IPS DF 6.9 (cell line): ENCODE data around the gene TLN1.

Experiments used
- DNase-seq: peaks from one replicate; pipeline ENCODE4 v3.0.0-alpha.2; 2013; ENCODE audit warnings: low read depth, low spot score
- H3K27ac ChIP-seq: one replicate; pipeline ENCODE4 v1.5.1; 2013; ENCODE audit warnings: low read length, control low read depth
- H3K27me3 ChIP-seq: 2 replicates; pipeline ENCODE4 v1.6.1; 2013; ENCODE audit warnings: mild to moderate bottlenecking, low read length; ENCODE audit not compliant: control insufficient read depth, insufficient read depth
- H3K36me3 ChIP-seq: 2 replicates; pipeline ENCODE4 v1.6.1; 2013; ENCODE audit warnings: low read length; ENCODE audit not compliant: control insufficient read depth, insufficient read depth
- H3K4me1 ChIP-seq: 2 replicates; pipeline ENCODE4 v1.6.1; 2013; ENCODE audit warnings: low read length; ENCODE audit not compliant: control insufficient read depth, insufficient read depth
- H3K4me3 ChIP-seq: 2 replicates; pipeline ENCODE4 v1.5.1; 2013; ENCODE audit warnings: mild to moderate bottlenecking, low read length
- H3K9me3 ChIP-seq: 2 replicates; pipeline ENCODE4 v1.6.1; 2013; ENCODE audit warnings: low read length, inconsistent platforms; ENCODE audit not compliant: control insufficient read depth, insufficient read depth
- WGBS: extraction: QIAGEN DNeasy Blood & Tissue Kit; methylation state at CpG from one replicate; pipeline ENCODE4 v1.1.7; 2013; ENCODE audit warnings: mixed read lengths, missing lambda C conversion rate; ENCODE audit not compliant: insufficient read length, insufficient coverage; 5-methylcytosine and 5-hydroxymethylcytosine counted together

Gene TLN1

DNA sequence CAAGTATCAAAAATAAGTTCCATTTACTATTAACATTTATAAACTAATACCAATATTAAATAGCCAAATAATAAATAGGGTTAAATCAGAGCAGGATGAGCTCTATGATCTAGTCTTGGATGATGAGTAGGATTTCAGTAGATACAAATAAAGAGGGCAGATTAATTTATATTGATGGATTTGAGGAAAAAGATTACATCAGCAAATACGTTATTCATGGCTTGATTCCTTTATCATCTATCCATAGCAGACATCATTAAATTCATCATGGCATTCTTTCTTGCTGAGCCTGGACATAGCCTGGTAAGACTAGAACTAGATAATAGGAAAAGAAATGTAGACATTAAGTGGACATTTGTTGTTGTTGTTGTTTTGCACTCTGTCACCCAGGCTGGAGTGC, 35.5 kb upstream of the TLN1 start:
- Histone ChIP-seq H3K27me3 (no peaks in the 10 kb centered on the region), H3K9me3 (no peaks in the 10 kb centered on the region), H3K4me1 (peaks cover 2% of the 10 kb centered on the region; the same call in 1 of the 2 replicates), H3K27ac (no peak overlapping the region), H3K36me3 (no peaks in the 10 kb centered on the region), H3K4me3 (no peak overlapping the region)
- no peak for DNase-seq
- no CpG with 5 or more reads among the region's 1 CpG for WGBS

DNA sequence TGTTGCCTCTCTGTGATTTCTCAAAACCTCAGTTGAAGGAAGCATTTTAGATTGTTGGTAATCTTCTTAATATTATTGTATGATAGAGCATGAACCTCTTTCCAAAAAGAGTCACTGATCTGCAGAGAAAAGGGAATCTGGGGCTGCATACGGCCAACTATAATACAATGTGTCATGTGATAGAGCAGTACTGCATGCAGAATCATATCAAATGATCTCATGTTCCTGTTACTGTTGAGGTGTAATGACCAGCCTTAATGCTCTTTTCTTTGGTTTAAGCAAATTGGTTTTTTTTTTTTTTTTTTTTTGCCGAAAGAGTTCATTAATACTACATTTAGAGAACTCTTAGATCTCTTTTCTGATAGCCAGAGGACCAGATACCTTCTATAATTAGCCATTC, 35.0 kb upstream of the TLN1 start:
- no peak overlapping the region for H3K27ac ChIP-seq
- no peak overlapping the region for H3K4me3 ChIP-seq
- DNase-seq: no peak
- no peaks in the 10 kb centered on the region for H3K9me3 ChIP-seq
- no peaks in the 10 kb centered on the region for H3K36me3 ChIP-seq
- WGBS: no CpG with 5 or more reads among the region's 2 CpGs
- no peaks in the 10 kb centered on the region for H3K27me3 ChIP-seq
- H3K4me1 ChIP-seq: peaks cover 2% of the 10 kb centered on the region; the same call in 1 of the 2 replicates

DNA sequence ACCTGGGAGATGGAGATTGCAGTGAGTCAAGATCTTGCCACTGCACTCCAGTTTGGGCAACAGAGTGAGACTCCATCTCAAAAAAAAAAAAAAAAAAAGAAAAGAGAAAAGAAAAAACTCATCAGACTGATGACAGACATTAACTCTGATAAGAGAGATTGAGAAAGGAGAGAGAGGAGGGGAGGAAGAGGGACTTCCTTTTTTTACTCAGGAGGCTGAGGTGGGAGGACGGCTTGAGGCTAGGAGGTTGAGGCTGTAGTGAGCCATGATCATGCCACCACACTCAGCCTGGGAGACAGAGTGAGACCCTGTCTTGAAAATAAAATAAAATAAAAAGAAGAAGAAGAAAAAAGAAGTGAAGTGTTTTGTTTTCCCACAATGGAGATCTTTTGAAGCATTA, 31.8 kb upstream of the TLN1 start:
- no peaks in the 10 kb centered on the region for H3K27me3 ChIP-seq
- H3K9me3 ChIP-seq: no peaks in the 10 kb centered on the region
- no peak for DNase-seq
- H3K4me1 ChIP-seq: no peaks in the 10 kb centered on the region
- H3K36me3 ChIP-seq: no peaks in the 10 kb centered on the region; the same call in 1 of the 2 replicates
- no peak overlapping the region for H3K27ac ChIP-seq
- no peak overlapping the region for H3K4me3 ChIP-seq
- WGBS: no CpG with 5 or more reads among the region's 1 CpG

DNA sequence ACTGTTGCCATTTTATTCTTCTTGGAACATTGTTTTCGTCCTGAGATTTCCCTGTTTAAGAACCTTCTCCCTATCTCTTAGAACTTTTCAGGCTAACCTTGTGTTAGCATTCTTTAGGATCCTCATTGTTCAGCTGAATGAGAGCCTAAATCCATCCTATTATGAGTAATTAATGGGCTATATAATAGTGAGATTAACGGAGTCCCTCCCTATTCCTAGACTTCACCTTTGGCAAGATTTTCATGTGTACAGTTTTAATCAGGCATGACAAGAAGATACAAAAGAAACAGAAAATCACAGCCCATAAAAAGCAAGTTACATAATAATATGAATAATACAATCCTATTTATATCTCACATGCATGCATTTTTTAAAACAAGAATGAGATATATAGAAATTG, 31.2 kb upstream of the TLN1 start:
- Histone ChIP-seq H3K4me3 (no peak overlapping the region), H3K9me3 (no peaks in the 10 kb centered on the region), H3K4me1 (no peaks in the 10 kb centered on the region), H3K27ac (no peak overlapping the region), H3K27me3 (no peaks in the 10 kb centered on the region), H3K36me3 (no peaks in the 10 kb centered on the region; the same call in 1 of the 2 replicates)
- DNase-seq: no peak
- no CpG with 5 or more reads among the region's 2 CpGs for WGBS

DNA sequence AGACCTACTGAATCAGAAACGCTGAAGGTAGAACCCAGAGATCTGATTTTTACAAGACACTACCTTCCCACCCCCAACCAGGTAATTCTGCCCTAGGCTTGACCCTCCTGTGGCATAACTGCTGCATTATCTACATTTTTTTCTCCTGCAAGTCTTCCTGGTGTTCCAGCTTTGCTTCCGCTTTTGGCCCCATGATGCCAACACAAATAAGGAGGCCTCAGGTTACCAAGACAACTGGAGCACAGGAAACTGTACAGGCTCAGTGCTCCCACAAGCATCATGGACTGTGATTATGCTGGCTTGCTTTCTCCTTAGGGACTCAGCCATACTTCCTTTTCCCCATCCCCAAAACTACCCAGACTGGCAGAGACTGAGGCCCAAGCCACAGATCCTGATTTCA, 28.7 kb upstream of the TLN1 start:
- no peak for DNase-seq
- Histone ChIP-seq H3K9me3 (no peaks in the 10 kb centered on the region), H3K4me3 (no peak overlapping the region), H3K4me1 (no peaks in the 10 kb centered on the region), H3K36me3 (no peaks in the 10 kb centered on the region; the same call in 1 of the 2 replicates), H3K27me3 (no peaks in the 10 kb centered on the region), H3K27ac (no peak overlapping the region)
- no CpG with 5 or more reads among the region's 2 CpGs for WGBS

DNA sequence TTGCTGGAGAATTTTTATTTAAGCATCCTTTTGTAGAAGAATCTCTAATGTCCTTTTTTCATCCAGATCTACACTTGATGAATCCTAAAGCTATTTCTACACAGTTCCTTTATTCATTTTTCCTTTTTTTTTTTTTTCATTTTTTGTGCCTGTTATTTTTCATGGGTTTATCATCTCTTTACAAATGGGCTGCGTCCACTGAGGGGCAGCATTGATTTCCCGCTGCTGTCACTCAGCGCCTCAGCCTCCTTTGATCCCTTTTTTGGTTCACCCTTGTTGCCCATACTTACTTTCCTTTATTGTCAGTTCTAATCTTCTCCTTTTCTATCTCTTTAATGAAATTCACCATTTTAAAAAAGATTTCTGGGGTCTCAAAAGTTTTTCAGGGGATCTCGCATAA, 27.8 kb upstream of the TLN1 start:
- H3K27ac ChIP-seq: no peak overlapping the region
- no peaks in the 10 kb centered on the region for H3K4me1 ChIP-seq
- no CpG with 5 or more reads among the region's 4 CpGs for WGBS
- H3K27me3 ChIP-seq: no peaks in the 10 kb centered on the region
- no peaks in the 10 kb centered on the region for H3K9me3 ChIP-seq
- H3K4me3 ChIP-seq: no peak overlapping the region
- no peak for DNase-seq
- H3K36me3 ChIP-seq: no peaks in the 10 kb centered on the region; the same call in 1 of the 2 replicates

DNA sequence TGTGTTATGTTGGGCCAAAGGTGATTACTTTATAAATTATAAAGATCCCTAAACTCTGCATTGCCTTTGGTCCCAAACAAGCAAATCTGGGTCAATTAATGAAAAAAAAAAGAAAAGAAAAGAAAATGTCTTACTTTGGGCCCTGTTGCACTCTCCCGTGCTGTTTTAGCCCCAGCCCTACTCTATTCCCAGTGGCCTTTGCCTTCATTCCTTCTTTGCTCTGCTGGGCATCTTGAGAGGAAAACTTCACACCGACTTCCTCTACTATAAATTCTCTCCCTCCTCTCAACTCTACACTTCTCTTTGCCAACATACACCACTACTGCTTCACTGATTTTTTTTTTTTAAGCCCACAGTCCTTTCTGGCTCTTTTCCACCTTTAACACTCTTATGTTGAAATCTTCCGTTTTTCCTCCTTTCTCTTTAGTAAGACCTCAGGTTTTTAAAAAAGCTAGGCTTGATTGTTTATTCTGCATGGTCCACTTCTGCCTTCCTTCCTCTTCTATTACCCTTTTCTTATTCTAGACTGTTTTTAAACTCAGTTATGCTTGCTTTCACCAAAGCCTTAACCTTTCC, 26.6 kb upstream of the TLN1 start:
- no peaks in the 10 kb centered on the region; the same call in 1 of the 2 replicates for H3K36me3 ChIP-seq
- WGBS: 100% methylated on average over 1 of the region's 3 CpGs
- no peak overlapping the region for H3K27ac ChIP-seq
- H3K4me1 ChIP-seq: no peaks in the 10 kb centered on the region
- H3K27me3 ChIP-seq: no peaks in the 10 kb centered on the region
- DNase-seq: no peak
- no peaks in the 10 kb centered on the region for H3K9me3 ChIP-seq
- H3K4me3 ChIP-seq: no peak overlapping the region

DNA sequence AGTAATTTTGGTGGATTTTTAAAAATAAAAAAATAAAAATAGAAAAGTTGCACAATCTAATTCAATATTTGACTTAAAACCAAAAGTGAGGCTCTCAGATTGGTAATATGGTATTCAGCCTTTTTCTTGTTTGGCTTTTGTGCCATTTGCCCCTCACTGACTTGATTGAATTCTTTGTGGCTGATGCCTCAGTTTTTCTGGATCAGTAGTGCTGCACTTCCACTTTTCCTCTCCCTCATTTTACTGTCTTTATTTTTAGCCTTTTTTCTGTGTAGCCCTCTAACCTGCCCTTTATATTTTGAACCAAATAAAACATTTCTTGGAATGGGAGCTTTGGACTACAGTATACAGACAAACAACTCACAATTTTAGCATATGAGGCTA, 25.9 kb upstream of the TLN1 start:
- H3K4me3 ChIP-seq: no peak overlapping the region
- DNase-seq: no peak
- H3K4me1 ChIP-seq: no peaks in the 10 kb centered on the region
- H3K36me3 ChIP-seq: no peaks in the 10 kb centered on the region; the same call in 1 of the 2 replicates
- no peaks in the 10 kb centered on the region for H3K9me3 ChIP-seq
- no peaks in the 10 kb centered on the region for H3K27me3 ChIP-seq
- no peak overlapping the region for H3K27ac ChIP-seq

DNA sequence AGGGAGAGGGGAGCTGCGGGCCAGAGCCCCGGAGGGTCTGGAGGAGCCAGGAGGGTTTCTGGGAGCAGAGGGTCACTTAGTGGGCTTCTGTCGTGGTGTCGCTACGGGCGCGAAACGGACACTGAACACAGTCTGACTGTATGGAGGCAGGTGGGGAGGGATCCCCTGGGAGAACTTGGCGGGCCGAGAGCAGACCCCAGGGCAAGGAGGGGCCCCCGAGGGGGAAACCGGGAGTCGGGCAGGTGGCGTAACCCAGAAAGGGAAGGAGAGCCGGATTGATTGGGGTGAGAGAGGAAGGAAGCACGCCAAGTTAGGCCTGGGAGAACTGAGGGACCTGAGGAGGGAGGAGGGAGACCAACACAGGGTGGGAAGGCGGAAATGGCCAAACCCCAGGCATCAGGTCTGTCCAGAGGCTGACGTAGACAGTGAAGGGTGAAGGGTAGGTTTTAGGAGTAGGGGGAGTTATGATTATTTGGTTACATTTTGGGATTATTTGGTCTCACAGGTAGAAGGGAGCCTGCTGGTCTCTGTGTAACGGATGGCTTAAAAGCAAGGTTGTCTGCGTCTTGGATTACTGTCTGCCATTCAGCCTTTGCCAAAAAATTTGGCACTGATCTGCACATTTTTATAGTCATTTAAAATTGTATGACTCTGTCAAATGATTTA, 25.4 kb upstream of the TLN1 start:
- no peaks in the 10 kb centered on the region; the same call in 1 of the 2 replicates for H3K36me3 ChIP-seq
- no peak overlapping the region for H3K27ac ChIP-seq
- no peak for DNase-seq
- no CpG with 5 or more reads among the region's 20 CpGs for WGBS
- no peaks in the 10 kb centered on the region for H3K9me3 ChIP-seq
- H3K4me1 ChIP-seq: no peaks in the 10 kb centered on the region
- H3K27me3 ChIP-seq: no peaks in the 10 kb centered on the region
- H3K4me3 ChIP-seq: peak overlapping the region; percentile 42; the same call in 1 of the 2 replicates

DNA sequence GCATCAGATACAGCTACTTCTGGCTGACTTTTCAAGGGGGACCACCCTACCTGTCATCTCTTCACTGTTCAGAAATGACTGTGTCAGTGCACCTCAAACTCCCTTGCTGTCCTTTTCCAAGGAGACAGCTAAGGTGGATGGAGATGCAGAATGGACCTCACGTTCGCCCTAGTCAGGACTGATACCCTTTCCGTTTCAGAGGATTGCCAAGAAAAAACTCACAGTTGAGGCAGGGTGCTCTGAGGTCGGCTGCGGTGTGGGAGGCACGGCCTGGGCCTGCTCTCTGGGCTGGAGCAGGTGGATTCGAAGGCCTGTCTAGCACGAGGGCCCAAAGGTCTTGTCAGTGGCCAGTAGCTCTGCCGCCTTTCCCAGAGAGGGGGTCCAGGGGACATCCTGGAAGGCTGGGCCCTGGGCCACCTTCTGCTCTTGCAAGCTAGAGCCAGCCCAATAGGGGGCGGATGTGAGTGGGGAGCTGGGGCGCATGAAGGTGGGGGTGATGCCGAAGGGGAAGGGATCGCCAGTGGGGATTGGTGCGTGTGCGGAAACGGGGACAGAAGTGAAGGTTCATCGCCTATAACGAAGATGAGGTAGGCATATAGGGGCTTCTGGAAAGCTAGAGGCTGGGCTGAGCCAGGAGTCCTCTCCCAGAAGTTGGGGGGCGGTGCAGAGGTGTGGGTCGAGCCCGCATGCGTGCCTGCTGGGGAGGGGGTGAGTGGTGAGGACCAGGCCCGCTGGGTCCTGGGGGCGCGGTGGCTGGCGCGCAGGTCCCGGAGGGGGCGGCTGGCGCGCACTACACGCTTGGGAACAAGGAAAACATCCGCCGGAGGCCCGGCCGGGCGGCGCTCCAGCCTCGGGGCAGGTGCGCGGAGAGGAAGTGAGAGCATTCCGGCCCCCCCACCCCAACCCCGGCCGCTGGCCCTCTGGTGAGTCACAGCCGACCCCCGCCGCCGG, 24.6 kb upstream of the TLN1 start:
- DNase-seq: no peak
- H3K27ac ChIP-seq: no peak overlapping the region
- H3K4me1 ChIP-seq: no peaks in the 10 kb centered on the region
- H3K36me3 ChIP-seq: no peaks in the 10 kb centered on the region; the same call in none of the 2 replicates
- H3K4me3 ChIP-seq: peak overlapping the region; percentile 42; the same call in 1 of the 2 replicates
- no peaks in the 10 kb centered on the region for H3K9me3 ChIP-seq
- H3K27me3 ChIP-seq: no peaks in the 10 kb centered on the region
- no CpG with 5 or more reads among the region's 48 CpGs for WGBS
